ENCODE measurements around the gene CNOT2.

The CNOT2 gene

GRCh38 chr12:70214972-70215617 lies 28.1 kb upstream of the CNOT2 start:
- Histone ChIP-seq H2AK5ac (ENCODE audit: low read length) (no peak overlapping the region), H3K36me3 (ENCODE audit: control insufficient read depth, insufficient read depth, low read length) (no peaks in the 10 kb centered on the region)
- no CpG with 5 or more reads among the region's 2 CpGs for WGBS (ENCODE audit: extremely low coverage, insufficient coverage, low lambda C conversion rate)

GRCh38 chr12:70217416-70217815 lies 25.8 kb upstream of the CNOT2 start:
- no peaks in the 10 kb centered on the region for H3K4me1 ChIP-seq (ENCODE audit: control insufficient read depth, low read depth, low read length)
- no peak overlapping the region for H3K4me3 ChIP-seq (ENCODE audit: low read length)
- no peaks in the 10 kb centered on the region for H3K79me2 ChIP-seq (ENCODE audit: control insufficient read depth, insufficient read depth, low read length)
- H3K56ac ChIP-seq (ENCODE audit: low read length), result no peak overlapping the region
- no peak overlapping the region for H3K18ac ChIP-seq (ENCODE audit: low read length)
- H2BK5ac ChIP-seq (ENCODE audit: low read length), result no peak overlapping the region
- H3K36me3 ChIP-seq (ENCODE audit: control insufficient read depth, insufficient read depth, low read length), result no peaks in the 10 kb centered on the region
- H3K23ac ChIP-seq (ENCODE audit: low read length), result no peak overlapping the region
- H4K5ac ChIP-seq (ENCODE audit: low read length), result no peak overlapping the region
- H2AK5ac ChIP-seq (ENCODE audit: low read length), result no peak overlapping the region
- no peaks in the 10 kb centered on the region for H3K79me1 ChIP-seq (ENCODE audit: low read length)
- H4K8ac ChIP-seq (ENCODE audit: low read depth, low read length), result peak overlapping the region; percentile 39
- H3K4me2 ChIP-seq (ENCODE audit: low read length), result no peak overlapping the region
- DNase-seq, result no peak
- H2BK120ac ChIP-seq (ENCODE audit: low read depth, low read length), result no peak overlapping the region
- no peak overlapping the region for H3K27ac ChIP-seq (ENCODE audit: low read depth, low read length)
- no peaks in the 10 kb centered on the region for H3K27me3 ChIP-seq (ENCODE audit: insufficient read depth, low read length, poor library complexity)
- no peak overlapping the region for H3K9ac ChIP-seq (ENCODE audit: low read length)
- no peak overlapping the region for H3K4ac ChIP-seq (ENCODE audit: low read depth, low read length)
- H2BK15ac ChIP-seq (replicated peaks; ENCODE audit: low read depth), result no peak overlapping the region

More at GRCh38 chr12:70214972-70215617, 28.1 kb upstream of the CNOT2 start:
- no peak overlapping the region for H4K5ac ChIP-seq (ENCODE audit: low read length)
- no peak overlapping the region for H4K8ac ChIP-seq (ENCODE audit: low read depth, low read length)
- no peak overlapping the region for H3K23ac ChIP-seq (ENCODE audit: low read length)
- no peak overlapping the region for H3K9ac ChIP-seq (ENCODE audit: low read length)
- no peak overlapping the region for H2BK15ac ChIP-seq (replicated peaks; ENCODE audit: low read depth)
- no peaks in the 10 kb centered on the region for H3K4me1 ChIP-seq (ENCODE audit: control insufficient read depth, low read depth, low read length)
- H3K4me2 ChIP-seq (ENCODE audit: low read length), result no peak overlapping the region
- no peaks in the 10 kb centered on the region for H3K79me2 ChIP-seq (ENCODE audit: control insufficient read depth, insufficient read depth, low read length)
- DNase-seq, result no peak
- no peak overlapping the region for H2BK120ac ChIP-seq (ENCODE audit: low read depth, low read length)
- no peak overlapping the region for H3K18ac ChIP-seq (ENCODE audit: low read length)
- H3K79me1 ChIP-seq (ENCODE audit: low read length), result no peaks in the 10 kb centered on the region
- no peak overlapping the region for H3K27ac ChIP-seq (ENCODE audit: low read depth, low read length)
- no peak overlapping the region for H3K4ac ChIP-seq (ENCODE audit: low read depth, low read length)
- H3K56ac ChIP-seq (ENCODE audit: low read length), result no peak overlapping the region
- H3K4me3 ChIP-seq (ENCODE audit: low read length), result no peak overlapping the region
- no peaks in the 10 kb centered on the region for H3K27me3 ChIP-seq (ENCODE audit: insufficient read depth, low read length, poor library complexity)
- H2BK5ac ChIP-seq (ENCODE audit: low read length), result no peak overlapping the region

- no peaks in the 10 kb centered on the region for H3K4me1 ChIP-seq (ENCODE audit: control insufficient read depth, low read depth, low read length)
Measured at GRCh38 chr12:70221626-70222025, 21.6 kb upstream of the CNOT2 start.

GRCh38 chr12:70227911-70228310 lies 15.3 kb upstream of the CNOT2 start:
- H2BK15ac ChIP-seq (replicated peaks; ENCODE audit: low read depth), result no peak overlapping the region
- no peak overlapping the region for H3K4me2 ChIP-seq (ENCODE audit: low read length)
- no peak overlapping the region for H3K23ac ChIP-seq (ENCODE audit: low read length)
- H3K18ac ChIP-seq (ENCODE audit: low read length), result no peak overlapping the region
- no peak overlapping the region for H3K9ac ChIP-seq (ENCODE audit: low read length)
- no peaks in the 10 kb centered on the region for H3K27me3 ChIP-seq (ENCODE audit: insufficient read depth, low read length, poor library complexity)
- no peak overlapping the region for H4K8ac ChIP-seq (ENCODE audit: low read depth, low read length)
- H3K36me3 ChIP-seq (ENCODE audit: control insufficient read depth, insufficient read depth, low read length), result no peaks in the 10 kb centered on the region
- H3K79me2 ChIP-seq (ENCODE audit: control insufficient read depth, insufficient read depth, low read length), result no peaks in the 10 kb centered on the region
- no peak overlapping the region for H4K5ac ChIP-seq (ENCODE audit: low read length)
- no peaks in the 10 kb centered on the region for H3K79me1 ChIP-seq (ENCODE audit: low read length)
- H3K56ac ChIP-seq (ENCODE audit: low read length), result no peak overlapping the region
- no peak overlapping the region for H3K4ac ChIP-seq (ENCODE audit: low read depth, low read length)
- no peak overlapping the region for H3K4me3 ChIP-seq (ENCODE audit: low read length)
- H3K4me1 ChIP-seq (ENCODE audit: control insufficient read depth, low read depth, low read length), result no peaks in the 10 kb centered on the region
- no CpG with 5 or more reads among the region's 2 CpGs for WGBS (ENCODE audit: extremely low coverage, insufficient coverage, low lambda C conversion rate)
- H2BK5ac ChIP-seq (ENCODE audit: low read length), result no peak overlapping the region
- DNase-seq, result no peak
- H2AK5ac ChIP-seq (ENCODE audit: low read length), result no peak overlapping the region
- H3K27ac ChIP-seq (ENCODE audit: low read depth, low read length), result no peak overlapping the region
- H2BK120ac ChIP-seq (ENCODE audit: low read depth, low read length), result no peak overlapping the region

More at GRCh38 chr12:70221626-70222025, 21.6 kb upstream of the CNOT2 start:
- H3K79me1 ChIP-seq (ENCODE audit: low read length), result no peaks in the 10 kb centered on the region
- no peaks in the 10 kb centered on the region for H3K27me3 ChIP-seq (ENCODE audit: insufficient read depth, low read length, poor library complexity)
- no peak overlapping the region for H2AK5ac ChIP-seq (ENCODE audit: low read length)
- H2BK120ac ChIP-seq (ENCODE audit: low read depth, low read length), result no peak overlapping the region
- no peak for DNase-seq
- H3K4me3 ChIP-seq (ENCODE audit: low read length), result no peak overlapping the region
- H4K8ac ChIP-seq (ENCODE audit: low read depth, low read length), result no peak overlapping the region
- no peak overlapping the region for H3K23ac ChIP-seq (ENCODE audit: low read length)
- H3K36me3 ChIP-seq (ENCODE audit: control insufficient read depth, insufficient read depth, low read length), result no peaks in the 10 kb centered on the region
- H3K9ac ChIP-seq (ENCODE audit: low read length), result no peak overlapping the region
- H3K56ac ChIP-seq (ENCODE audit: low read length), result no peak overlapping the region
- no peak overlapping the region for H3K4ac ChIP-seq (ENCODE audit: low read depth, low read length)
- no peak overlapping the region for H2BK5ac ChIP-seq (ENCODE audit: low read length)
- no peak overlapping the region for H3K27ac ChIP-seq (ENCODE audit: low read depth, low read length)
- no peak overlapping the region for H2BK15ac ChIP-seq (replicated peaks; ENCODE audit: low read depth)
- no peak overlapping the region for H3K4me2 ChIP-seq (ENCODE audit: low read length)
- no peak overlapping the region for H4K5ac ChIP-seq (ENCODE audit: low read length)
- H3K18ac ChIP-seq (ENCODE audit: low read length), result no peak overlapping the region
- H3K79me2 ChIP-seq (ENCODE audit: control insufficient read depth, insufficient read depth, low read length), result no peaks in the 10 kb centered on the region

GRCh38 chr12:70230934-70231606 lies 12.2 kb upstream of the CNOT2 start:
- Histone ChIP-seq H2AK5ac (ENCODE audit: low read length) (no peak overlapping the region), H3K27me3 (ENCODE audit: insufficient read depth, low read length, poor library complexity) (no peaks in the 10 kb centered on the region), H3K56ac (ENCODE audit: low read length) (no peak overlapping the region), H2BK120ac (ENCODE audit: low read depth, low read length) (no peak overlapping the region), H3K4me3 (ENCODE audit: low read length) (no peak overlapping the region), H2BK15ac (replicated peaks; ENCODE audit: low read depth) (no peak overlapping the region), H3K4ac (ENCODE audit: low read depth, low read length) (no peak overlapping the region), H2BK5ac (ENCODE audit: low read length) (no peak overlapping the region), H3K79me2 (ENCODE audit: control insufficient read depth, insufficient read depth, low read length) (no peaks in the 10 kb centered on the region), H3K36me3 (ENCODE audit: control insufficient read depth, insufficient read depth, low read length) (no peaks in the 10 kb centered on the region), H3K79me1 (ENCODE audit: low read length) (no peaks in the 10 kb centered on the region), H3K18ac (ENCODE audit: low read length) (no peak overlapping the region), H4K8ac (ENCODE audit: low read depth, low read length) (no peak overlapping the region), H3K9ac (ENCODE audit: low read length) (no peak overlapping the region), H3K4me2 (ENCODE audit: low read length) (no peak overlapping the region), H3K23ac (ENCODE audit: low read length) (no peak overlapping the region), H4K5ac (ENCODE audit: low read length) (no peak overlapping the region), H3K4me1 (ENCODE audit: control insufficient read depth, low read depth, low read length) (no peaks in the 10 kb centered on the region), H3K27ac (ENCODE audit: low read depth, low read length) (no peak overlapping the region)
- DNase-seq, result no peak
- no CpG with 5 or more reads among the region's 2 CpGs for WGBS (ENCODE audit: extremely low coverage, insufficient coverage, low lambda C conversion rate)

- no peaks in the 10 kb centered on the region for H3K27me3 ChIP-seq (ENCODE audit: insufficient read depth, low read length, poor library complexity)
- H2AK5ac ChIP-seq (ENCODE audit: low read length), result no peak overlapping the region
- no CpG with 5 or more reads among the region's 1 CpG for WGBS (ENCODE audit: extremely low coverage, insufficient coverage, low lambda C conversion rate)
- no peak overlapping the region for H4K5ac ChIP-seq (ENCODE audit: low read length)
- H3K4me3 ChIP-seq (ENCODE audit: low read length), result no peak overlapping the region
- H4K8ac ChIP-seq (ENCODE audit: low read depth, low read length), result no peak overlapping the region
- no peak overlapping the region for H3K4me2 ChIP-seq (ENCODE audit: low read length)
- H2BK5ac ChIP-seq (ENCODE audit: low read length), result no peak overlapping the region
- H3K9ac ChIP-seq (ENCODE audit: low read length), result no peak overlapping the region
- H2BK15ac ChIP-seq (replicated peaks; ENCODE audit: low read depth), result no peak overlapping the region
- H2BK120ac ChIP-seq (ENCODE audit: low read depth, low read length), result no peak overlapping the region
- no peak overlapping the region for H3K4ac ChIP-seq (ENCODE audit: low read depth, low read length)
- no peak overlapping the region for H3K18ac ChIP-seq (ENCODE audit: low read length)
- no peaks in the 10 kb centered on the region for H3K36me3 ChIP-seq (ENCODE audit: control insufficient read depth, insufficient read depth, low read length)
- H3K56ac ChIP-seq (ENCODE audit: low read length), result no peak overlapping the region
- H3K27ac ChIP-seq (ENCODE audit: low read depth, low read length), result peak overlapping the region; percentile 36
- no peak overlapping the region for H3K23ac ChIP-seq (ENCODE audit: low read length)
- peaks cover 3% of the 10 kb centered on the region for H3K79me2 ChIP-seq (ENCODE audit: control insufficient read depth, insufficient read depth, low read length)
- peak; percentile 74 for DNase-seq
- peaks cover 2% of the 10 kb centered on the region for H3K79me1 ChIP-seq (ENCODE audit: low read length)
- no peaks in the 10 kb centered on the region for H3K4me1 ChIP-seq (ENCODE audit: control insufficient read depth, low read depth, low read length)
Measured at GRCh38 chr12:70236990-70237389, 6.2 kb upstream of the CNOT2 start.

Data from mesendoderm (in vitro differentiated cells).